PC-9 (cell line): ENCODE results near the gene XYLT2. TPM values are rescaled to one million over a fixed set of nuclear protein-coding genes. Genes with fewer than 3 reads are reported as not detected.

Source experiments
- BruUV-seq: library from RNA; stranded (reverse); fragments of 400-500 nt; replicated peaks from 2 replicates; lab custom pipeline; 2021; lab: Mats Ljungman, UMichigan
- CTCF ChIA-PET: fragments of 300-600 bp; sonication (Branson Sonifier 250); formaldehyde crosslinking; loops from one replicate; lab custom pipeline; 2022; ENCODE audit warnings: antibody characterized with exemption; lab: Charles Lee
- POLR2A ChIA-PET: fragments of 300-600 bp; sonication (Branson Sonifier 250); formaldehyde crosslinking; loops from one replicate; lab custom pipeline; 2022; ENCODE audit warnings: antibody characterized with exemption; ENCODE audit not compliant: unreplicated experiment; lab: Charles Lee
- DNase-seq, 2 experiments: peaks; one replicate each; pipeline versions ENCODE4 v3.0.0 to v3.0.0-alpha.2; 2015 to 2022; ENCODE audit warnings: mixed read lengths in 1 of 2
- H2AFZ ChIP-seq: fragments of 200-600 bp; sonication (generic); 2 replicates; pipeline ENCODE4 v1.8.1; 2017; ENCODE audit warnings: antibody characterized with exemption
- H3F3A ChIP-seq: fragments of 200-600 bp; sonication (generic); 2 replicates; pipeline ENCODE4 v1.8.1; 2017; ENCODE audit warnings: antibody characterized with exemption, mild to moderate bottlenecking, low read depth; ENCODE audit not compliant: insufficient read depth
- H3K27ac ChIP-seq: fragments of 200-600 bp; sonication (generic); 2 replicates; pipeline ENCODE4 v1.6.1; 2016; ENCODE audit warnings: mixed run types
- H3K27me3 ChIP-seq: fragments of 200-600 bp; sonication (generic); 2 replicates; pipeline ENCODE4 v1.6.1; 2016; ENCODE audit warnings: low read depth, mixed run types; ENCODE audit not compliant: insufficient read depth
- H3K36me3 ChIP-seq: fragments of 200-600 bp; sonication (generic); 2 replicates; pipeline ENCODE4 v1.6.1; 2016; ENCODE audit warnings: low read depth, mixed run types
- H3K4me1 ChIP-seq: fragments of 200-600 bp; sonication (generic); replicated peaks from 2 replicates; pipeline ENCODE4 v1.6.1; 2016; ENCODE audit warnings: mixed run types; ENCODE audit not compliant: insufficient read depth
- H3K4me2 ChIP-seq: fragments of 200-600 bp; sonication (generic); 2 replicates; pipeline ENCODE4 v1.6.1; 2017; ENCODE audit warnings: mixed run types
- H3K4me3 ChIP-seq: fragments of 200-600 bp; sonication (generic); 2 replicates; pipeline ENCODE4 v1.6.1; 2016; ENCODE audit warnings: mixed run types
- H3K79me2 ChIP-seq: fragments of 200-600 bp; sonication (generic); 2 replicates; pipeline ENCODE4 v1.6.1; 2017; ENCODE audit warnings: low read depth, mixed run types
- H3K9me2 ChIP-seq: fragments of 200-600 bp; sonication (generic); 2 replicates; pipeline ENCODE4 v1.8.1; 2017; ENCODE audit warnings: mild to moderate bottlenecking; ENCODE audit not compliant: insufficient read depth
- H3K9me3 ChIP-seq: fragments of 200-600 bp; sonication (generic); 2 replicates; pipeline ENCODE4 v1.8.1; 2016; ENCODE audit warnings: low read depth; ENCODE audit not compliant: insufficient read depth
- H4K20me1 ChIP-seq: fragments of 200-600 bp; sonication (generic); 2 replicates; pipeline ENCODE4 v1.8.1; 2017; ENCODE audit not compliant: insufficient read depth
- EZH2 ChIP-seq: fragments of 200-600 bp; sonication (generic); IDR thresholded peaks from 2 replicates; pipeline ENCODE4 v1.8.0; 2017; ENCODE audit warnings: antibody characterized with exemption, low read depth
- intact Hi-C: fragments of 100-400 bp; cut with micrococcal nuclease; formaldehyde crosslinking; loops from one replicate; pipeline ENCODE4 v1.10.0; 2022; ENCODE audit not compliant: unreplicated experiment
- total RNA-seq: library from RNA; stranded (reverse); gene quantifications from 2 replicates; pipeline ENCODE4 v1.2.3, GENCODE V29; 2021
- TF ChIP-seq, protein P1 (sequence below): fragments of 200-600 bp; sonication (generic); conservative IDR thresholded peaks from 2 replicates; pipeline ENCODE4 v1.6.1; 2017; ENCODE audit warnings: mixed run types, antibody characterized with exemption, mild to moderate bottlenecking, moderate library complexity

The XYLT2 gene
- total RNA-seq, 1 experiment from 2014 or later = 37.5 TPM

DNA sequence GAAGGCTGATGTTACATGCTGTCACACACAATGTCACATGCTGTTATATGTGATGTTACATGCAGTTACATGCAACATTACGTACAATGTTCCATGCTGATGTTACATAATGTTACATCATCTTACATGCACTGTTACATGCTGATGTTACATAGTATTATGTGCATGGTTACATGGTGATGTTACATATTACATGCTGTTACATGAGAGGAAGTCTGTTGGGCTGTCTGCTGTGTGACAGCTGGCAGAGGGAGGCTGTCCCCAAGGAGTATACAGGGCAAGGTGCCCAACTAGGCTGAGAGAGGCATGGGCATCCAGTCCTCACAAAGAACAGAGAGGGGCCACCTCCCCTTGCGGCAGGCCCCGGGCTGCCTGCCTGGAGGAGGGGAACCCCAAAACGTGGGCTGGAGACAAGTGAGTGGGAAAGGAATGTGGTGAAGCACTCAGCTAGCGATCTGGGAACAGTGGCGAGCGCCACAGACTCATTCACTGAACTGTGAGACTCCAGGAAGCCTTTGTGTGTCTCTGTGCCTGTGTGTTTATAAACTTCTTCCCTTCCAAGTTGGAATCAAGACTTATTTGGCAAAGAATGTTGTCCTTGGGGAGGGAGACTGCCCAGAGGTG is 41.0 kb upstream of the XYLT2 start:
- no peak for DNase-seq
- no peak overlapping the region for H2AFZ ChIP-seq
- peaks cover 3% of the 10 kb centered on the region; the same call in 1 of the 2 replicates for H3F3A ChIP-seq
- TF ChIP-seq EZH2 = no peak
- TF ChIP-seq, protein P1, sequence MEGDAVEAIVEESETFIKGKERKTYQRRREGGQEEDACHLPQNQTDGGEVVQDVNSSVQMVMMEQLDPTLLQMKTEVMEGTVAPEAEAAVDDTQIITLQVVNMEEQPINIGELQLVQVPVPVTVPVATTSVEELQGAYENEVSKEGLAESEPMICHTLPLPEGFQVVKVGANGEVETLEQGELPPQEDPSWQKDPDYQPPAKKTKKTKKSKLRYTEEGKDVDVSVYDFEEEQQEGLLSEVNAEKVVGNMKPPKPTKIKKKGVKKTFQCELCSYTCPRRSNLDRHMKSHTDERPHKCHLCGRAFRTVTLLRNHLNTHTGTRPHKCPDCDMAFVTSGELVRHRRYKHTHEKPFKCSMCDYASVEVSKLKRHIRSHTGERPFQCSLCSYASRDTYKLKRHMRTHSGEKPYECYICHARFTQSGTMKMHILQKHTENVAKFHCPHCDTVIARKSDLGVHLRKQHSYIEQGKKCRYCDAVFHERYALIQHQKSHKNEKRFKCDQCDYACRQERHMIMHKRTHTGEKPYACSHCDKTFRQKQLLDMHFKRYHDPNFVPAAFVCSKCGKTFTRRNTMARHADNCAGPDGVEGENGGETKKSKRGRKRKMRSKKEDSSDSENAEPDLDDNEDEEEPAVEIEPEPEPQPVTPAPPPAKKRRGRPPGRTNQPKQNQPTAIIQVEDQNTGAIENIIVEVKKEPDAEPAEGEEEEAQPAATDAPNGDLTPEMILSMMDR = no peak
- H3K9me2 ChIP-seq = no peaks in the 10 kb centered on the region
- ChIA-PET CTCF (no interaction called here), POLR2A (no interaction called here)
- no peaks in the 10 kb centered on the region for H3K9me3 ChIP-seq
- H3K27ac ChIP-seq = no peak overlapping the region
- H3K4me1 ChIP-seq = no peaks in the 10 kb centered on the region
- no peaks in the 10 kb centered on the region for H4K20me1 ChIP-seq
- intact Hi-C loops = no loop called here
- no peaks in the 10 kb centered on the region for H3K79me2 ChIP-seq
- no TSS peak for BruUV-seq
- no peak overlapping the region for H3K4me3 ChIP-seq
- no peak overlapping the region for H3K4me2 ChIP-seq
- H3K36me3 ChIP-seq = no peaks in the 10 kb centered on the region
- H3K27me3 ChIP-seq = no peaks in the 10 kb centered on the region

DNA sequence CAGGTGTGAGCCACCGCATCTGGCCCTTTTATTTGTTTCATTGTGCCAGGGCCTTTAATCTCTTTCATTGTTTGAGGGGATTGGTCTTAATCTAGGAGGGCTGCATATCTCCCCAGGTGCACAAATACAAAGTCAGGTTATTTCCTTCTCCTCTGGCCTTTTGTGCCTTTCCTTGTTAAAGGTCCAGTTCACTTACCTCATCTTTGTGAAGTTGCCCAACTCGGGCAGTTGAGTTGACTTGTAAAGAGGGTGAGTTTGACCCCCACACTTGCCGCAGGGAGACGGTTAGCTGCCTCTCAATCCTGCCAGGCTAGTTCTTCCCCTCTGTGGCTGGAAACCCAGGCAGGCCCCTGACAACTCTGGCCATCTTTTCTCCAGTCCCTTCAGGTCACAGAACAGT is 38.3 kb upstream of the XYLT2 start:
- no peaks in the 10 kb centered on the region for H3K36me3 ChIP-seq
- intact Hi-C loops = no loop called here
- H3K79me2 ChIP-seq = no peaks in the 10 kb centered on the region
- ChIA-PET CTCF (no interaction called here), POLR2A (no interaction called here)
- no peaks in the 10 kb centered on the region for H3F3A ChIP-seq
- no peak overlapping the region for H3K4me2 ChIP-seq
- DNase-seq = no peak
- H3K27me3 ChIP-seq = no peaks in the 10 kb centered on the region; the same call in 1 of the 2 replicates
- BruUV-seq = no TSS peak
- H3K9me2 ChIP-seq = no peaks in the 10 kb centered on the region
- H3K9me3 ChIP-seq = no peaks in the 10 kb centered on the region
- H2AFZ ChIP-seq = no peak overlapping the region
- H3K4me1 ChIP-seq = no peaks in the 10 kb centered on the region
- H3K4me3 ChIP-seq = no peak overlapping the region
- no peaks in the 10 kb centered on the region for H4K20me1 ChIP-seq
- no peak overlapping the region for H3K27ac ChIP-seq
- TF ChIP-seq EZH2 = no peak
- TF ChIP-seq, protein P1 = no peak

DNA sequence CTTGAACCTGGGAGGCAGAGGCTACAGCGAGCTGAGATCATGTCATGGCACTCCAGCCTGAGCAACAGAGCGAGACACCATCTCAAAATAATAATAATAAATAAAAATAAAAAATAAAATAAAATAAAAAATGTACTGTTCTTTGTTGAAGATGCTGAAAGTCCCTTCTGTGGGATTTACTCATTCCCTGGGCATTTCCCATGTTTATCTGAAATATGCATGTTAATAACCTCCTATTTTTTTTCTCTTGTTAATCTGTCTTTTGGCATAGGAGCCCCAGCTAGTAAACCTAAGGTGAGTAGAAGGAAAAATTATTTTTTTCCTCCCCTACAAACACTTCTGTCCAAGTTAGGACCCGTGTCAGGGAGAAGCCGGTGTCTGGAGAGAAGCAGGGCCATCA is 37.3 kb upstream of the XYLT2 start:
- BruUV-seq = no TSS peak
- ChIA-PET CTCF (no interaction called here), POLR2A (no interaction called here)
- no peak overlapping the region for H2AFZ ChIP-seq
- no peaks in the 10 kb centered on the region for H3K9me2 ChIP-seq
- H3K36me3 ChIP-seq = no peaks in the 10 kb centered on the region
- intact Hi-C loops = no loop called here
- no peak overlapping the region for H3K4me3 ChIP-seq
- no peak overlapping the region for H3K4me2 ChIP-seq
- H3K27ac ChIP-seq = no peak overlapping the region
- no peak for DNase-seq
- no peaks in the 10 kb centered on the region for H3K9me3 ChIP-seq
- H4K20me1 ChIP-seq = no peaks in the 10 kb centered on the region
- TF ChIP-seq EZH2 = no peak
- TF ChIP-seq, protein P1 = no peak
- H3K79me2 ChIP-seq = no peaks in the 10 kb centered on the region
- H3K27me3 ChIP-seq = peaks cover 6% of the 10 kb centered on the region; the same call in 1 of the 2 replicates
- H3K4me1 ChIP-seq = no peaks in the 10 kb centered on the region
- no peaks in the 10 kb centered on the region for H3F3A ChIP-seq
